Gastroesophageal sphincter (tissue), 3 donors: ENCODE results near the gene YPEL4.

Experiments used
- CTCF ChIP-seq, 4 experiments: fragments of 200-600 bp in 2 of 4; fragments of 450-650 bp in 2 of 4; sonication (generic) in 1 of 4; IDR thresholded peaks; one replicate each; pipeline ENCODE4 v1.5.1; 2017 to 2019; ENCODE audit warnings: antibody characterized with exemption in 4 of 4, mild to moderate bottlenecking in 2 of 4, moderate library complexity in 2 of 4
- EP300 ChIP-seq: sonication (generic); formaldehyde crosslinking; IDR thresholded peaks from one replicate; pipeline ENCODE4 v1.6.1; 2017; ENCODE audit warnings: antibody characterized with exemption, mild to moderate bottlenecking
- POLR2A ChIP-seq, 2 donors: fragments of 450-650 bp; IDR thresholded peaks; one replicate each; pipeline ENCODE4 v1.6.1; 2017; ENCODE audit warnings: antibody characterized with exemption in 2 of 2, mild to moderate bottlenecking in 2 of 2, moderate library complexity in 1 of 2

- TF ChIP-seq EP300 (no peak), CTCF (IDR thresholded peaks at IDR 0.05) (no peak), POLR2A (IDR thresholded peaks at IDR 0.05) (no peak)
These were observed 35.4 kb downstream of the YPEL4 start for GRCh38 chr11:57614234-57614772.
